Right renal cortex interstitium (tissue), 3 donors: Measurements from ENCODE around the gene CD47. TPM values are rescaled to one million over a fixed set of nuclear protein-coding genes. Genes with fewer than 3 reads are reported as not detected.
A peak's percentile ranks its signal among the peaks of the same experiment; 100 is the strongest.

ENCODE experiments used
- DNase-seq, 3 donors: peaks; one replicate each; pipeline ENCODE4 v3.0.0-alpha.2; 2013; ENCODE audit warnings: low read depth in 3 of 3, low spot score in 2 of 3
- polyA plus RNA-seq, 3 donors: library from polyadenylated mRNA; unstranded; fragments of 120-200 nt; gene quantifications; one replicate each; pipeline ENCODE4 v1.2.1, GENCODE V29; 2013; ENCODE audit not compliant: insufficient read length in 3 of 3

The CD47 gene
- polyA plus RNA-seq = 10 to 100 TPM; 63.8 to 72.7 (median 72.0) TPM

GRCh38 chr3:108090701-108091497 lies at the start of gene CD47:
Gene CD47, minus strand, starts transcription at chr3:108091031. Its CDS starts 123 bp downstream, at chr3:108090908.
- DNase-seq = peak in 2 of 3 donors; percentile 67 to 79

- no peak for DNase-seq
These were observed 46.6 kb upstream of the CD47 start for GRCh38 chr3:108137460-108137814.

GRCh38 chr3:108136561-108137459 lies 46.0 kb upstream of the CD47 start:
- DNase-seq = no peak

- no peak for DNase-seq
These were observed 43.7 kb upstream of the CD47 start for GRCh38 chr3:108134555-108134880.

GRCh38 chr3:108133858-108134554 lies 43.2 kb upstream of the CD47 start:
- DNase-seq = no peak

- DNase-seq = no peak
These were observed 42.2 kb upstream of the CD47 start for GRCh38 chr3:108133048-108133369.

- DNase-seq = no peak
These were observed 40.8 kb upstream of the CD47 start for GRCh38 chr3:108131475-108132134.

- no peak for DNase-seq
These were observed 40.1 kb upstream of the CD47 start for GRCh38 chr3:108130701-108131474.

- DNase-seq = no peak
These were observed 39.4 kb upstream of the CD47 start for GRCh38 chr3:108130236-108130635.

- no peak for DNase-seq
These were observed 36.6 kb upstream of the CD47 start for GRCh38 chr3:108127301-108127988.

- DNase-seq = no peak
These were observed 35.5 kb upstream of the CD47 start for GRCh38 chr3:108126348-108126747.

- no peak for DNase-seq
These were observed 34.8 kb upstream of the CD47 start for GRCh38 chr3:108125550-108126071.

GRCh38 chr3:108125153-108125543 lies 34.3 kb upstream of the CD47 start:
- no peak for DNase-seq

GRCh38 chr3:108124337-108125152 lies 33.7 kb upstream of the CD47 start:
- DNase-seq = no peak

- DNase-seq = no peak
These were observed 32.5 kb upstream of the CD47 start for GRCh38 chr3:108123326-108123725.

GRCh38 chr3:108122276-108122675 lies 31.4 kb upstream of the CD47 start:
- DNase-seq = no peak

GRCh38 chr3:108119398-108120104 lies 28.7 kb upstream of the CD47 start:
- no peak for DNase-seq
